Uterus (tissue), 4 donors: ENCODE measurements around the gene KCNMA1. TPM values are rescaled to one million over a fixed set of nuclear protein-coding genes. Genes with fewer than 3 reads are reported as not detected.
"Not testable (repeated sequence)": the region's sequence is repeated elsewhere in the genome, so short reads cannot be mapped to it uniquely, and the experiment has no call there.

Experiments
- DNase-seq, 2 donors: peaks; one replicate each; pipeline ENCODE4 v3.0.0-alpha.2; 2019 to 2020
- H3K27ac ChIP-seq, 2 donors: fragments of 200-600 bp; sonication (generic); 1 replicate in 1 of 2; 2 replicates in 1 of 2; pipeline ENCODE4 v1.5.1; 2016 to 2018
- H3K27me3 ChIP-seq, 2 donors: fragments of 200-600 bp; sonication (generic); one replicate each; pipeline ENCODE4 v1.5.1; 2018 to 2019; ENCODE audit warnings: control low read depth in 1 of 2
- H3K36me3 ChIP-seq, 2 donors: fragments of 200-600 bp; sonication (generic); one replicate each; pipeline ENCODE4 v1.5.1; 2019; ENCODE audit warnings: control low read depth in 1 of 2
- H3K4me1 ChIP-seq, 2 donors: fragments of 200-600 bp; sonication (generic); one replicate each; pipeline ENCODE4 v1.5.1; 2018 to 2019; ENCODE audit warnings: control low read depth in 1 of 2
- H3K4me3 ChIP-seq, 2 donors: fragments of 200-600 bp; sonication (generic); 1 replicate in 1 of 2; 2 replicates in 1 of 2; pipeline ENCODE4 v1.5.1; 2018 to 2019; ENCODE audit warnings: mild to moderate bottlenecking in 1 of 2
- H3K9me3 ChIP-seq, 2 donors: fragments of 200-600 bp; sonication (generic); one replicate each; pipeline ENCODE4 v1.5.1; 2019; ENCODE audit warnings: control low read depth in 1 of 2
- CTCF ChIP-seq, 4 experiments: fragments of 200-600 bp in 2 of 4; fragments of 450-650 bp in 2 of 4; sonication (generic) in 2 of 4; IDR thresholded peaks; one replicate each; pipeline ENCODE4 v1.5.1; 2016 to 2019; ENCODE audit warnings: antibody characterized with exemption in 4 of 4, mild to moderate bottlenecking in 2 of 4, moderate library complexity in 1 of 4
- POLR2A ChIP-seq, 2 donors: fragments of 450-650 bp; IDR thresholded peaks; one replicate each; pipeline ENCODE4 v1.6.1; 2016; ENCODE audit warnings: antibody characterized with exemption in 2 of 2, mild to moderate bottlenecking in 1 of 2, moderate library complexity in 1 of 2
- intact Hi-C: fragments of 100-400 bp; cut with DNase I; formaldehyde crosslinking; loops from one replicate; pipeline ENCODE4 v1.15.1; 2023; ENCODE audit warnings: low total_unique reads
- total RNA-seq, 4 donors: library from RNA; depleted of rRNA in 3 of 4; stranded (reverse); fragments of >200 nt in 3 of 4; gene quantifications; one replicate each; pipeline versions ENCODE4 v1.1.0 to v1.2.4, GENCODE V29; 2014 to 2023
- donor health status: DM: yes; HTN: yes; CAD: no.

Gene KCNMA1
- total RNA-seq, 4 donors from 2014 or later, result 86.2 to 236 (median 164) TPM

- no peak for DNase-seq
- no peaks in the 10 kb centered on the region for H3K27me3 ChIP-seq
- intact Hi-C loops, result no loop called here
- no peaks in the 10 kb centered on the region for H3K36me3 ChIP-seq
- no peak overlapping the region for H3K4me3 ChIP-seq
- TF ChIP-seq CTCF (IDR thresholded peaks at IDR 0.05) (no peak), POLR2A (IDR thresholded peaks at IDR 0.05) (no peak)
- H3K9me3 ChIP-seq, result no peaks in the 10 kb centered on the region
- H3K27ac ChIP-seq, result no peak overlapping the region
- peaks cover 0 to 5% of the 10 kb centered on the region in 2 donors for H3K4me1 ChIP-seq
These were observed 116.6 kb downstream of the KCNMA1 start for GRCh38 chr10:77520995-77521394.

- H3K4me1 ChIP-seq, result peaks cover 0 to 5% of the 10 kb centered on the region in 2 donors
- TF ChIP-seq CTCF (IDR thresholded peaks at IDR 0.05), result no peak
- TF ChIP-seq POLR2A (IDR thresholded peaks at IDR 0.05), result no peak
- intact Hi-C loops, result no loop called here
These were observed 117.3 kb downstream of the KCNMA1 start for GRCh38 chr10:77520290-77520689.

GRCh38 chr10:77519791-77520190 lies 117.8 kb downstream of the KCNMA1 start:
- H3K4me1 ChIP-seq, H3K4me3 ChIP-seq, DNase-seq, H3K27ac ChIP-seq, H3K36me3 ChIP-seq, H3K27me3 ChIP-seq, H3K9me3 ChIP-seq, intact Hi-C loops: not testable (repeated sequence)

More at GRCh38 chr10:77520290-77520689, 117.3 kb downstream of the KCNMA1 start:
- DNase-seq, result no peak
- H3K27me3 ChIP-seq, result no peaks in the 10 kb centered on the region
- no peaks in the 10 kb centered on the region for H3K36me3 ChIP-seq
- H3K4me3 ChIP-seq, result no peak overlapping the region
- no peaks in the 10 kb centered on the region for H3K9me3 ChIP-seq
- no peak overlapping the region for H3K27ac ChIP-seq

GRCh38 chr10:77518910-77519274 lies 118.7 kb downstream of the KCNMA1 start:
- TF ChIP-seq POLR2A (IDR thresholded peaks at IDR 0.05), result no peak
- no peak for TF ChIP-seq CTCF (IDR thresholded peaks at IDR 0.05)
- Histone ChIP-seq H3K4me1 (no peaks in the 10 kb centered on the region), H3K27ac (no peak overlapping the region), H3K27me3 (no peaks in the 10 kb centered on the region), H3K36me3 (no peaks in the 10 kb centered on the region), H3K4me3 (no peak overlapping the region), H3K9me3 (no peaks in the 10 kb centered on the region)
- intact Hi-C loops, result no loop called here
- DNase-seq, result no peak

- H3K27ac ChIP-seq, result no peak overlapping the region
- intact Hi-C loops, result no loop called here
- H3K36me3 ChIP-seq, result no peaks in the 10 kb centered on the region
- TF ChIP-seq CTCF (IDR thresholded peaks at IDR 0.05) (no peak), POLR2A (IDR thresholded peaks at IDR 0.05) (no peak)
- no peaks in the 10 kb centered on the region for H3K9me3 ChIP-seq
- H3K4me1 ChIP-seq, result no peaks in the 10 kb centered on the region
- H3K27me3 ChIP-seq, result no peaks in the 10 kb centered on the region
- no peak for DNase-seq
- H3K4me3 ChIP-seq, result no peak overlapping the region
These were observed 119.2 kb downstream of the KCNMA1 start for GRCh38 chr10:77518241-77518909.

- DNase-seq, result no peak
- peaks cover 0 to 3% of the 10 kb centered on the region in 2 donors for H3K4me1 ChIP-seq
- no peaks in the 10 kb centered on the region for H3K27me3 ChIP-seq
- H3K4me3 ChIP-seq, result no peak overlapping the region
- H3K9me3 ChIP-seq, result no peaks in the 10 kb centered on the region
- TF ChIP-seq POLR2A (IDR thresholded peaks at IDR 0.05) (no peak), CTCF (IDR thresholded peaks at IDR 0.05) (no peak)
- no peak overlapping the region for H3K27ac ChIP-seq
- no peaks in the 10 kb centered on the region for H3K36me3 ChIP-seq
- intact Hi-C loops, result no loop called here
These were observed 121.0 kb downstream of the KCNMA1 start for GRCh38 chr10:77516575-77516974.
